ENCODE measurements around the gene NUPR2. TPM values are rescaled to one million over a fixed set of nuclear protein-coding genes. Genes with fewer than 3 reads are reported as not detected.
"Not testable (repeated sequence)": the region's sequence is repeated elsewhere in the genome, so short reads cannot be mapped to it uniquely, and the experiment has no call there.

Gene NUPR2
- total and polyA plus RNA-seq, 2 experiments from 2014 or later, result not detected

- Histone ChIP-seq H3K9me2 (ENCODE audit: insufficient read depth) (no peaks in the 10 kb centered on the region), H3K9ac (no peak overlapping the region), H4K20me1 (ENCODE audit: insufficient read depth) (no peaks in the 10 kb centered on the region), H3K27ac (no peak overlapping the region), H3K27me3 (replicated peaks; ENCODE audit: insufficient read depth) (no peaks in the 10 kb centered on the region), H3K36me3 (ENCODE audit: low read depth) (no peaks in the 10 kb centered on the region), H3K79me2 (ENCODE audit: insufficient read depth) (no peaks in the 10 kb centered on the region), H3K4me3 (no peak overlapping the region), H3K4me1 (ENCODE audit: insufficient read depth) (no peaks in the 10 kb centered on the region), H3K9me3 (ENCODE audit: low read depth) (no peaks in the 10 kb centered on the region), H3F3A (ENCODE audit: insufficient read depth) (no peaks in the 10 kb centered on the region), H2AFZ (no peak overlapping the region), H3K4me2 (ENCODE audit: unreplicated experiment) (no peak overlapping the region)
- DNase-seq, result no peak
- 51% methylated on average over 8 of the region's 8 CpGs for WGBS, 2 experiments (ENCODE audit: low coverage in 1 of 2, low lambda C conversion rate in 2 of 2, missing lambda C conversion rate in 2 of 2)
- TF ChIP-seq EZH2 (IDR thresholded peaks at IDR 0.05; ENCODE audit: insufficient read depth, poor library complexity, severe bottlenecking), result no peak
- TF ChIP-seq EZH2phosphoT487 (IDR thresholded peaks at IDR 0.05; ENCODE audit: insufficient read depth, low read depth), result no peak
- in situ Hi-C loops (cut with MboI), result no loop called here
Measured at GRCh38 chr7:56125831-56126230, 9.6 kb upstream of the NUPR2 start.

- H3K9me3 ChIP-seq (ENCODE audit: low read depth), result no peaks in the 10 kb centered on the region
- no peaks in the 10 kb centered on the region for H4K20me1 ChIP-seq (ENCODE audit: insufficient read depth)
- no peak for DNase-seq
- H3K9me2 ChIP-seq (ENCODE audit: insufficient read depth), result no peaks in the 10 kb centered on the region
- in situ Hi-C loops (cut with MboI), result no loop called here
- no peak overlapping the region for H3K27ac ChIP-seq
- no peak overlapping the region for H3K9ac ChIP-seq
- no peaks in the 10 kb centered on the region for H3K27me3 ChIP-seq (replicated peaks; ENCODE audit: insufficient read depth)
- H3K79me2 ChIP-seq (ENCODE audit: insufficient read depth), result no peaks in the 10 kb centered on the region
- H3F3A ChIP-seq (ENCODE audit: insufficient read depth), result no peaks in the 10 kb centered on the region
- H3K4me2 ChIP-seq (ENCODE audit: unreplicated experiment), result no peak overlapping the region
- no peaks in the 10 kb centered on the region for H3K36me3 ChIP-seq (ENCODE audit: low read depth)
- no peak overlapping the region for H3K4me3 ChIP-seq
- WGBS, 2 experiments (ENCODE audit: low coverage in 1 of 2, low lambda C conversion rate in 2 of 2, missing lambda C conversion rate in 2 of 2), result 39 to 44% methylated on average over 6 of the region's 6 CpGs
- no peak overlapping the region for H2AFZ ChIP-seq
- H3K4me1 ChIP-seq (ENCODE audit: insufficient read depth), result no peaks in the 10 kb centered on the region
- TF ChIP-seq EZH2 (IDR thresholded peaks at IDR 0.05; ENCODE audit: insufficient read depth, poor library complexity, severe bottlenecking), result no peak
- no peak for TF ChIP-seq EZH2phosphoT487 (IDR thresholded peaks at IDR 0.05; ENCODE audit: insufficient read depth, low read depth)
Measured at GRCh38 chr7:56124981-56125380, 8.8 kb upstream of the NUPR2 start.

DNA sequence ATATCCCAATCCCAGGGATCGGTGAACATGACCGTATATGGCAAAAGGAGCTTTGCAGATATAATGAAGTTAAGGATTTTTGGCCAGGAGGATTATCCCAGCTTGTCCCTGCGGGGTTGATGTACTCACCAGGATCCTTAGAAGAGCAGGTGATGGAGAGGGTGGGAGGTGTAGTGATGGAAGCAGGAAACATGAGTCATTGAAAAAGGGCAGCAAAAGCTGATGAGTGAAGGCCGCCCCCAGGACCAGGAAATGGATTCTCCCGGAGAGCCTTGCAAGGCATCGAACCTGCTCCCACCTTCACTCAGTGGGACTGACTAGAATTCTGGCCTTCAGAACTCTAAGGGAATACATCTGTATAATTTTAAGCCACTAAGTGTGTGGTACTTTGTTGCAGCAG is 5.2 kb upstream of the NUPR2 start:
- in situ Hi-C loops (cut with MboI), result no loop called here
- no peak overlapping the region for H2AFZ ChIP-seq
- no peaks in the 10 kb centered on the region for H3K36me3 ChIP-seq (ENCODE audit: low read depth)
- no peaks in the 10 kb centered on the region for H3F3A ChIP-seq (ENCODE audit: insufficient read depth)
- peaks cover 1% of the 10 kb centered on the region; the same call in 1 of the 2 replicates for H3K27me3 ChIP-seq (replicated peaks; ENCODE audit: insufficient read depth)
- no peak overlapping the region for H3K4me3 ChIP-seq
- H3K4me2 ChIP-seq (ENCODE audit: unreplicated experiment), result no peak overlapping the region
- no peaks in the 10 kb centered on the region for H3K4me1 ChIP-seq (ENCODE audit: insufficient read depth)
- WGBS, 2 experiments (ENCODE audit: low coverage in 1 of 2, low lambda C conversion rate in 2 of 2, missing lambda C conversion rate in 2 of 2), result 56 to 60% methylated on average over 6 of the region's 6 CpGs
- H3K9ac ChIP-seq, result no peak overlapping the region
- DNase-seq, result no peak
- H4K20me1 ChIP-seq (ENCODE audit: insufficient read depth), result no peaks in the 10 kb centered on the region
- no peaks in the 10 kb centered on the region for H3K9me2 ChIP-seq (ENCODE audit: insufficient read depth)
- no peak overlapping the region for H3K27ac ChIP-seq
- no peak for TF ChIP-seq EZH2 (IDR thresholded peaks at IDR 0.05; ENCODE audit: insufficient read depth, poor library complexity, severe bottlenecking)
- TF ChIP-seq EZH2phosphoT487 (IDR thresholded peaks at IDR 0.05; ENCODE audit: insufficient read depth, low read depth), result no peak
- H3K9me3 ChIP-seq (ENCODE audit: low read depth), result no peaks in the 10 kb centered on the region
- H3K79me2 ChIP-seq (ENCODE audit: insufficient read depth), result no peaks in the 10 kb centered on the region

DNA sequence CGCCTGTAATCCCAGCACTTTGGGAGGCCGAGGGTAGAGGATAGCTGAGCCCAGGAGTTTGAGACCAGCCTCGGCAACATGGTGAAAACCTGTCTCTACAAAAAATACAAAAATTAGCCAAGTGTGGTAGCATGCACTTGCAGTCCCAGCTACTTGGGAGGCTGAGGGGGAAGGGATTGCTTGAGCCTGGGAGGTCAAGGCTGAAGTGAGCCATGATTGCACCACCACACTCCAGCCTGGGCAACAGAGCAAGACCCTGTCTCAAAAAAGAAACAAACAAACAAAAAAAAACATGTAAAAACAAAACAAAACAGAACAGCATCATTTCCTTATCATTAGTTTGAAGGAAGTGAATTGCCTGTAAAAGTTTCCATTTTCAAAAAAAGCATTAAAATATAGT is 4.0 kb downstream of the NUPR2 start:
- H3F3A ChIP-seq (ENCODE audit: insufficient read depth); H3K36me3 ChIP-seq (ENCODE audit: low read depth); H3K79me2 ChIP-seq (ENCODE audit: insufficient read depth); H3K27ac ChIP-seq; H3K9me3 ChIP-seq (ENCODE audit: low read depth); H3K4me1 ChIP-seq (ENCODE audit: insufficient read depth); H3K27me3 ChIP-seq (replicated peaks; ENCODE audit: insufficient read depth); H4K20me1 ChIP-seq (ENCODE audit: insufficient read depth); H3K9ac ChIP-seq; H2AFZ ChIP-seq; H3K4me2 ChIP-seq (ENCODE audit: unreplicated experiment); in situ Hi-C loops (cut with MboI); H3K9me2 ChIP-seq (ENCODE audit: insufficient read depth); DNase-seq; H3K4me3 ChIP-seq: not testable (repeated sequence)
- 60 to 72% methylated on average over 3 of the region's 3 CpGs for WGBS, 2 experiments (ENCODE audit: low coverage in 1 of 2, low lambda C conversion rate in 2 of 2, missing lambda C conversion rate in 2 of 2)

DNA sequence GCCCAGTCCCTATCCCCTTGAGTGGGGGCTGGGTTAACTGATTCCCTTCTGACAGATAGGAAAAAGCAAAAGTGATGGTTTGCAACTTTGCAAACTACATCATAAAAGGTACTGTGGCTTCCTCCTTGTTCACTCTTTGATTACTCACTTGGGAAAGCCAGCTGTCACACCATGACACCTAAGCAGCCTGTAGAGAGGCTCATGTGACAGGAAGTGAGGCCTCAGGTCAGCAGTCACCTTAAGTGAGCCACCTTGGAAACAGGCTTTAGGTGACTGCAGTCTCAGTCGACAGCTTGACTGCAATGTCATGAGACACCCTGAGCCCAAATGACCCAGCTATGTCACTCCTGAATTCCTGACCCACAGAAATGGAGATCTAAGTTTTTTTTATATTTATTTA is 5.6 kb downstream of the NUPR2 start:
- 81 to 82% methylated on average over 1 of the region's 1 CpG for WGBS, 2 experiments (ENCODE audit: low coverage in 1 of 2, low lambda C conversion rate in 2 of 2, missing lambda C conversion rate in 2 of 2)
- Histone ChIP-seq H3F3A (ENCODE audit: insufficient read depth) (peaks cover 5% of the 10 kb centered on the region; the same call in 1 of the 2 replicates), H3K9ac (no peak overlapping the region), H3K9me3 (ENCODE audit: low read depth) (no peaks in the 10 kb centered on the region), H2AFZ (no peak overlapping the region), H3K4me2 (ENCODE audit: unreplicated experiment) (no peak overlapping the region), H3K79me2 (ENCODE audit: insufficient read depth) (peaks cover 7% of the 10 kb centered on the region), H4K20me1 (ENCODE audit: insufficient read depth) (no peaks in the 10 kb centered on the region), H3K36me3 (ENCODE audit: low read depth) (no peaks in the 10 kb centered on the region), H3K4me1 (ENCODE audit: insufficient read depth) (no peaks in the 10 kb centered on the region; the same call in 1 of the 2 replicates), H3K4me3 (no peak overlapping the region), H3K9me2 (ENCODE audit: insufficient read depth) (no peaks in the 10 kb centered on the region), H3K27ac (no peak overlapping the region), H3K27me3 (replicated peaks; ENCODE audit: insufficient read depth) (no peaks in the 10 kb centered on the region)
- DNase-seq, result no peak
- TF ChIP-seq EZH2phosphoT487 (IDR thresholded peaks at IDR 0.05; ENCODE audit: insufficient read depth, low read depth) (no peak), EZH2 (IDR thresholded peaks at IDR 0.05; ENCODE audit: insufficient read depth, poor library complexity, severe bottlenecking) (no peak)
- in situ Hi-C loops (cut with MboI), result no loop called here
